Heart left ventricle (tissue), 13 donors: ENCODE measurements around the gene DPP10.

Experiments used
- POLR2A ChIP-seq, 2 donors: fragments of 450-650 bp; IDR thresholded peaks; one replicate each; pipeline ENCODE4 v1.6.1; 2017; ENCODE audit warnings: antibody characterized with exemption in 2 of 2, mild to moderate bottlenecking in 2 of 2, moderate library complexity in 2 of 2
- TF ChIP-seq, protein P1 (sequence below), 12 donors: fragments of 200-600 bp; sonication (generic) in 4 of 12; IDR thresholded peaks; one replicate each; pipeline versions ENCODE4 v1.5.0 to v1.8.0; 2018 to 2022; ENCODE audit warnings: antibody characterized with exemption in 12 of 12, mild to moderate bottlenecking in 5 of 12
- donor health status: ischemic (EF 13 %, LVEDD 7.1; RV severe dilation, severe dysfunction).
- donor health status: DM: no; HTN: yes; CAD: no.
- donor health status: DM: no; HTN: no; CAD: no.
- donor health status: ischemic (EF 25% LVEDD 6.9; RV normal size, moderate dysfunction).
- donor health status: ischemic (EF 25% LVEDD 5.7; RV mildly dilated, moderate dysfunction).
- donor health status: ischemic (EF 35%, LVEDD 5.7; RV mildly dilated, moderate dysfunction).
- donor health status: nonischemic (EF 11% LVEDD 7.7; RV severe dilation, severe dysfunction).
- donor health status: DM: yes; HTN: yes; CAD: no.
- donor health status: PGD.
- donor health status: ischemic (EF 29% LVEDD 5.4; RV normal size, mild dysfunction).
- donor health status: nonischemic (EF 23%, LVEDD 6.1; RV moderate dilation, normal function).

DNA sequence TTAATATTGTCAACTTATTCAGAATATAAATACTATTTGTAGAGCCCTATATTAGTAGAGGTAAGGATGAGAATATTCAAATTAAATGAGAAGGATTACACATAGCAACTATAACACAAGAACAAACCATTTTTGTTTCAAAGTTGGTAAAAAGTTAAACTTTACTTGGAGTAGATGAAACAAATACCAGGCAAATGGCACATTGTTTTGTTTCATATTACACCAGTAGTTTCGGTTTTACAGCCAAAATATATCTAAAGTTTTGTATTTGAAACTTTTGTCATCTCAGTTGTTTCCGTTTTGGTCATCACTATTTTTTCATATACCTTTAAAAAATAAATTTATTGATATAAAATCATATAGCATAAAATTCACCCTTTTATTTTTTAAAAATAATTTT is 1039.4 kb downstream of the DPP10 start:
- TF ChIP-seq, protein P1, sequence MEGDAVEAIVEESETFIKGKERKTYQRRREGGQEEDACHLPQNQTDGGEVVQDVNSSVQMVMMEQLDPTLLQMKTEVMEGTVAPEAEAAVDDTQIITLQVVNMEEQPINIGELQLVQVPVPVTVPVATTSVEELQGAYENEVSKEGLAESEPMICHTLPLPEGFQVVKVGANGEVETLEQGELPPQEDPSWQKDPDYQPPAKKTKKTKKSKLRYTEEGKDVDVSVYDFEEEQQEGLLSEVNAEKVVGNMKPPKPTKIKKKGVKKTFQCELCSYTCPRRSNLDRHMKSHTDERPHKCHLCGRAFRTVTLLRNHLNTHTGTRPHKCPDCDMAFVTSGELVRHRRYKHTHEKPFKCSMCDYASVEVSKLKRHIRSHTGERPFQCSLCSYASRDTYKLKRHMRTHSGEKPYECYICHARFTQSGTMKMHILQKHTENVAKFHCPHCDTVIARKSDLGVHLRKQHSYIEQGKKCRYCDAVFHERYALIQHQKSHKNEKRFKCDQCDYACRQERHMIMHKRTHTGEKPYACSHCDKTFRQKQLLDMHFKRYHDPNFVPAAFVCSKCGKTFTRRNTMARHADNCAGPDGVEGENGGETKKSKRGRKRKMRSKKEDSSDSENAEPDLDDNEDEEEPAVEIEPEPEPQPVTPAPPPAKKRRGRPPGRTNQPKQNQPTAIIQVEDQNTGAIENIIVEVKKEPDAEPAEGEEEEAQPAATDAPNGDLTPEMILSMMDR (IDR thresholded peaks at IDR 0.05) = no peak
- TF ChIP-seq POLR2A (IDR thresholded peaks at IDR 0.05) = no peak
